NCI-H1436 (cell line): ENCODE measurements around the gene COX17.

ENCODE experiments used
- DNase-seq: peaks from one replicate; lab custom pipeline; 2025; lab: John Stamatoyannopoulos, UW

COX17 gene

GRCh38 chr3:119643528-119643927, 33.7 kb downstream of the COX17 start:
- DNase-seq, result no peak

GRCh38 chr3:119642746-119643473, 34.3 kb downstream of the COX17 start:
- DNase-seq, result no peak

GRCh38 chr3:119641416-119641815, 35.8 kb downstream of the COX17 start:
- no peak for DNase-seq

- DNase-seq, result no peak
Measured at GRCh38 chr3:119639494-119640350, 37.5 kb downstream of the COX17 start.

GRCh38 chr3:119637679-119638477, 39.3 kb downstream of the COX17 start:
- no peak for DNase-seq

- no peak for DNase-seq
Measured at GRCh38 chr3:119636891-119637611, 40.2 kb downstream of the COX17 start.

GRCh38 chr3:119636249-119636648, 41.0 kb downstream of the COX17 start:
- no peak for DNase-seq

- DNase-seq, result no peak
Measured at GRCh38 chr3:119635719-119636118, 41.5 kb downstream of the COX17 start.

- no peak for DNase-seq
Measured at GRCh38 chr3:119632829-119633228, 44.4 kb downstream of the COX17 start.

- DNase-seq, result no peak
Measured at GRCh38 chr3:119632216-119632615, 45.0 kb downstream of the COX17 start.

- no peak for DNase-seq
Measured at GRCh38 chr3:119631516-119631915, 45.7 kb downstream of the COX17 start.

GRCh38 chr3:119630880-119631329, 46.3 kb downstream of the COX17 start:
- DNase-seq, result no peak

GRCh38 chr3:119630128-119630879, 46.9 kb downstream of the COX17 start:
- DNase-seq, result no peak

- no peak for DNase-seq
Measured at GRCh38 chr3:119628816-119629445, 48.3 kb downstream of the COX17 start.

GRCh38 chr3:119628390-119628789, 48.8 kb downstream of the COX17 start:
- no peak for DNase-seq

- DNase-seq, result no peak
Measured at GRCh38 chr3:119627461-119627860, 49.7 kb downstream of the COX17 start.

GRCh38 chr3:119626196-119626595, 51.0 kb downstream of the COX17 start:
- no peak for DNase-seq

- no peak for DNase-seq
Measured at GRCh38 chr3:119625451-119626153, 51.6 kb downstream of the COX17 start.

GRCh38 chr3:119624002-119624720, 53.0 kb downstream of the COX17 start:
- no peak for DNase-seq
